ENCODE data around the gene TTN.

DNA sequence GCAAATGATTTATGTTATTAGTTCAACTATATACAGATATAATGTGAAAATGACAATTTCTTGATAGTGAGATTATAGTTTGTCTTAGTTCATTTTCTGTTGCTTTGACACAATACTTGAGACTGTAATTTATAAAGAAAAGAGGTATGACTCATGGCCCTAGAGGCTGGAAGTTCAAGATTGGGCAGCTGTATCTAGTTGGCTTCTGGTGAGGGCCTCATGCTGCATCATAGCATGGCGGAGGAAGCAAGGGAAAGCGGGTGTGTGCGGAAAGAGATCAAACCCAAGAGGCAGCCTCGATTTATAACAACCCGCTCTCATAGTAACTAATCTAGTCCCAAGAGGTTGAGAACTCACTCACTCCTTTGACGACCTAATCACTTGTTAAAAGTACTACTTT, 315.6 kb downstream of the TTN start:
- TF ChIP-seq EZH2 (IDR thresholded peaks at IDR 0.05) = no peak
- TF ChIP-seq, protein P1, sequence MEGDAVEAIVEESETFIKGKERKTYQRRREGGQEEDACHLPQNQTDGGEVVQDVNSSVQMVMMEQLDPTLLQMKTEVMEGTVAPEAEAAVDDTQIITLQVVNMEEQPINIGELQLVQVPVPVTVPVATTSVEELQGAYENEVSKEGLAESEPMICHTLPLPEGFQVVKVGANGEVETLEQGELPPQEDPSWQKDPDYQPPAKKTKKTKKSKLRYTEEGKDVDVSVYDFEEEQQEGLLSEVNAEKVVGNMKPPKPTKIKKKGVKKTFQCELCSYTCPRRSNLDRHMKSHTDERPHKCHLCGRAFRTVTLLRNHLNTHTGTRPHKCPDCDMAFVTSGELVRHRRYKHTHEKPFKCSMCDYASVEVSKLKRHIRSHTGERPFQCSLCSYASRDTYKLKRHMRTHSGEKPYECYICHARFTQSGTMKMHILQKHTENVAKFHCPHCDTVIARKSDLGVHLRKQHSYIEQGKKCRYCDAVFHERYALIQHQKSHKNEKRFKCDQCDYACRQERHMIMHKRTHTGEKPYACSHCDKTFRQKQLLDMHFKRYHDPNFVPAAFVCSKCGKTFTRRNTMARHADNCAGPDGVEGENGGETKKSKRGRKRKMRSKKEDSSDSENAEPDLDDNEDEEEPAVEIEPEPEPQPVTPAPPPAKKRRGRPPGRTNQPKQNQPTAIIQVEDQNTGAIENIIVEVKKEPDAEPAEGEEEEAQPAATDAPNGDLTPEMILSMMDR (IDR thresholded peaks at IDR 0.05 in 2 of 3, conservative IDR thresholded peaks at IDR 0.05 in 1 of 3; ENCODE audit: borderline replicate concordance in 1 of 3, insufficient read depth in 1 of 3, low read depth in 2 of 3, low read length in 2 of 3) = no peak

All from HCT116 (cell line).